Peyer's patch (tissue), 4 donors: ENCODE measurements around the gene E2F2. TPM values are rescaled to one million over a fixed set of nuclear protein-coding genes. Genes with fewer than 3 reads are reported as not detected.

Source experiments
- DNase-seq, 3 donors: peaks; one replicate each; pipeline ENCODE4 v3.0.0-alpha.2; 2017 to 2019
- H3K27ac ChIP-seq, 4 donors: fragments of 200-600 bp; sonication (generic); one replicate each; pipeline ENCODE4 v1.5.1; 2016 to 2019
- H3K27me3 ChIP-seq, 2 donors: fragments of 200-600 bp; sonication (generic); one replicate each; pipeline ENCODE4 v1.5.1; 2019
- H3K36me3 ChIP-seq, 3 donors: fragments of 200-600 bp; sonication (generic); one replicate each; pipeline ENCODE4 v1.5.1; 2016 to 2019
- H3K4me1 ChIP-seq, 4 donors: fragments of 200-600 bp; sonication (generic); one replicate each; pipeline ENCODE4 v1.5.1; 2016 to 2019
- H3K4me3 ChIP-seq, 4 donors: fragments of 200-600 bp; sonication (generic); 1 replicate in 3 of 4; 2 replicates in 1 of 4; pipeline ENCODE4 v1.5.1; 2016 to 2019; ENCODE audit warnings: mild to moderate bottlenecking in 1 of 4
- H3K9me3 ChIP-seq, 4 donors: fragments of 200-600 bp; sonication (generic); one replicate each; pipeline ENCODE4 v1.5.1; 2016 to 2019; ENCODE audit warnings: mild to moderate bottlenecking in 1 of 4
- CTCF ChIP-seq, 6 experiments: fragments of 450-650 bp in 4 of 6; fragments of 200-600 bp in 2 of 6; sonication (generic) in 1 of 6; IDR thresholded peaks; one replicate each; pipeline ENCODE4 v1.5.1; 2017 to 2019; ENCODE audit warnings: antibody characterized with exemption in 6 of 6, mild to moderate bottlenecking in 3 of 6, moderate library complexity in 1 of 6
- POLR2A ChIP-seq, 2 donors: fragments of 450-650 bp; IDR thresholded peaks; one replicate each; pipeline ENCODE4 v1.5.1; 2017; ENCODE audit warnings: antibody characterized with exemption in 2 of 2, mild to moderate bottlenecking in 2 of 2, moderate library complexity in 2 of 2
- total RNA-seq, 4 donors: library from RNA; depleted of rRNA; stranded (reverse); fragments of >200 nt; gene quantifications; one replicate each; pipeline ENCODE4 v1.1.0, GENCODE V29; 2016

The E2F2 gene
- total RNA-seq, 4 donors from 2014 or later = 6.8 to 16.4 (median 13.6) TPM

- no peaks in the 10 kb centered on the region for H3K27me3 ChIP-seq
- TF ChIP-seq CTCF (IDR thresholded peaks at IDR 0.05) (no peak), POLR2A (IDR thresholded peaks at IDR 0.05) (no peak)
- H3K36me3 ChIP-seq = no peaks in the 10 kb centered on the region
- no peak overlapping the region for H3K4me3 ChIP-seq
- H3K4me1 ChIP-seq = no peaks in the 10 kb centered on the region
- no peak for DNase-seq
- no peaks in the 10 kb centered on the region for H3K9me3 ChIP-seq
- H3K27ac ChIP-seq = no peak overlapping the region
Measured at GRCh38 chr1:23492132-23492720, 38.8 kb downstream of the E2F2 start.

GRCh38 chr1:23489842-23490241, 41.2 kb downstream of the E2F2 start:
- no peaks in the 10 kb centered on the region for H3K36me3 ChIP-seq
- DNase-seq = no peak
- H3K9me3 ChIP-seq = no peaks in the 10 kb centered on the region
- no peak overlapping the region for H3K27ac ChIP-seq
- H3K4me3 ChIP-seq = no peak overlapping the region
- H3K4me1 ChIP-seq = peaks cover 0 to 5% (median 0%) of the 10 kb centered on the region in 4 donors
- no peaks in the 10 kb centered on the region for H3K27me3 ChIP-seq
- no peak for TF ChIP-seq CTCF (IDR thresholded peaks at IDR 0.05)

- Histone ChIP-seq H3K27ac (peak overlapping the region in 3 of 4 donors; percentile 77 to 87 (median 86)), H3K36me3 (no peaks in the 10 kb centered on the region), H3K4me1 (peaks cover 0 to 18% (median 4%) of the 10 kb centered on the region in 4 donors), H3K9me3 (no peaks in the 10 kb centered on the region), H3K4me3 (peak overlapping the region in 3 of 4 donors; percentile 72 to 89 (median 86)), H3K27me3 (no peaks in the 10 kb centered on the region)
- DNase-seq = no peak
- TF ChIP-seq POLR2A (IDR thresholded peaks at IDR 0.05) (no peak), CTCF (IDR thresholded peaks at IDR 0.05) (no peak)
Measured at GRCh38 chr1:23485002-23485332, 46.1 kb downstream of the E2F2 start.

- no peaks in the 10 kb centered on the region for H3K27me3 ChIP-seq
- peak; percentile 93 to 96 (median 94) for DNase-seq
- H3K4me3 ChIP-seq = peak overlapping the region; percentile 72 to 89 (median 84)
- peaks cover 0 to 18% (median 4%) of the 10 kb centered on the region in 4 donors for H3K4me1 ChIP-seq
- H3K9me3 ChIP-seq = no peaks in the 10 kb centered on the region
- TF ChIP-seq POLR2A (IDR thresholded peaks at IDR 0.05) = no peak
- TF ChIP-seq CTCF (IDR thresholded peaks at IDR 0.05) = no peak
- no peaks in the 10 kb centered on the region for H3K36me3 ChIP-seq
- peak overlapping the region; percentile 59 to 87 (median 82) for H3K27ac ChIP-seq
Measured at GRCh38 chr1:23484253-23485001, 46.6 kb downstream of the E2F2 start.

GRCh38 chr1:23483321-23484252, 47.4 kb downstream of the E2F2 start, which contains the start of gene ASAP3:
Gene ASAP3, minus strand, starts transcription at chr1:23484179. Its CDS starts 46 bp downstream, at chr1:23484133.
- Histone ChIP-seq H3K36me3 (no peaks in the 10 kb centered on the region), H3K4me1 (peaks cover 0 to 18% (median 4%) of the 10 kb centered on the region in 4 donors), H3K4me3 (peak within 1 kb of the TSS; percentile 72 to 89 (median 84)), H3K9me3 (no peaks in the 10 kb centered on the region), H3K27ac (peak within 1 kb of the TSS; percentile 59 to 87 (median 82)), H3K27me3 (no peaks in the 10 kb centered on the region)
- DNase-seq = peak in 2 of 3 donors; percentile 52 to 53
- TF ChIP-seq CTCF (IDR thresholded peaks at IDR 0.05) (peak in 3 of 6 experiments; percentile 16 to 20 (median 18)), POLR2A (IDR thresholded peaks at IDR 0.05) (no peak)
